Measurements from ENCODE around the gene TNFAIP8L2.
"Not testable (repeated sequence)": the region's sequence is repeated elsewhere in the genome, so short reads cannot be mapped to it uniquely, and the experiment has no call there.

The TNFAIP8L2 gene

GRCh38 chr1:151193304-151193703 is 36.9 kb downstream of the TNFAIP8L2 start:
- DNase-seq = no peak

DNA sequence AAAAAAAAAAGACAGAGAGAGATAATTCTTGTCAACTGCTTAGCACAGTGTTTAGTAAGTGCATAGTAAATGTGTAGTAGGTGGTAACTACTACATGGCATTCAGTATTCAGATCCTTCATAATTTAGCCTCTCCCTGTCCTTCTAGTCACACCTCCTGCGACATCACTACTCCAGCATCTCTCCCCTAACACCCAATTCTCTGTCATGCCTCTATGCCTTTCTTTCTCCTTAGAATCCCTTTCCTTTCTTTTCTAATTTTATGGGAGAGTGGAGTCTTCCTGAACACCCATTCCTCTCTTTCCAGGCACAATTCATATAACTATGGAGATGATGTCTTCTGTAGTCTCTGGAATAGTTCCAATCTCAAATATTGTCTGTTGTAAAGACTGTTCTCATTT is 37.4 kb downstream of the TNFAIP8L2 start:
- DNase-seq = no peak

DNA sequence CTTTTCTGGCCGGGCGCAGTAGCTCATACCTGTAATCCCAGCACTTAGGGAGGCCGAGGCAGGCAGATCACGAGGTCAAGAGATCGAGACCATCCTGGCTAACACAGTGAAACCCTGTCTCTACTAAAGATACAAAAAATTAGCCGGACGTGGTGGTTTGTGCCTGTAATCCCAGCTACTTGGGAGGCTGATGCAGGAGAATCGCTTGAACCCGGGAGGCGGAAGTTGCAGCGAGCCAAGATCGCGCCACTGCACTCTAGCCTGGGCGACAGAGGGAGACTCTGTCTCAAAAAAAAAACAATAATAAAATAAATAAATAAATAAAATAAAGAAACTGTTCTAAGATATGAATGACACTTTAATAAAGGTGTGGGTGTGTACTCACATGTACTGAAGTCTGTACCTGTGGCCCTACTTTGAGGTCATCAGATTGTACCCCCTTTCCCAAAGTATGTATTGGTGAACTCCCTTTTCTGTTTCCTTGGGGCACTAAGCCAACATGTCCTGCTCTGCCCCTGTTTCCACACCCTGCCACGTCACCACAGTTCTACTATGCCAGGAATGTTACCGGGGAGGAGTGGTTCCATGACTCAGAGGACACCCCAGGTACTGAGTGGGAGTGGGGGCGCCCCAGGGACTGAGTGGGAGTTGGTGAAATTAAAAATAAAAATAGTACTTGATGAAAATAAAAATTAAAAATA is 38.6 kb downstream of the TNFAIP8L2 start:
- not testable (repeated sequence) for DNase-seq

DNA sequence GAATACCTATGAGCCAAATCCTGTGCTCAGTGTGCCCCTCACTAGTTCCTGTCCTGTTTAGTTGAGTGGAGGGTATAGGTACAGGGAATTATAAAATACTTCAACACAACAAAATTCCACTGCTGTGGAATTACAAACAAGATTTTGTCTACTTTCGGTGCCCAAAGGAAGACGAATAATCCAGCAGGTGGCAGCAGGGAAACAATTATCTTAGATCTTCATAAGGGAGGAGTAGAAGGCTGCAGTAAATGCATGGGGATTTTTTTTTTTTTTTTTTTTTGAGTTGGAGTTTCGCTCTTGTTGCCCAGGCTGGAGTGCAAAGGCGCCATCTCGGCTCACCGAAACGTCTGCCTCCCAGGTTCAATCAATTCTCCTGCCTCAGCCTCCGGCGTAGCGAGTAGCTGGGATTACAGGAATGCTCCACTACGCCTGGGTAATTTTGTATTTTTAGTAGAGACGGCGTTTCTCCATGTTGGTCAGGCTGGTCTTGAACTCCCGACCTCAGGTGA is 39.9 kb downstream of the TNFAIP8L2 start:
- peak; percentile 64 for DNase-seq

DNA sequence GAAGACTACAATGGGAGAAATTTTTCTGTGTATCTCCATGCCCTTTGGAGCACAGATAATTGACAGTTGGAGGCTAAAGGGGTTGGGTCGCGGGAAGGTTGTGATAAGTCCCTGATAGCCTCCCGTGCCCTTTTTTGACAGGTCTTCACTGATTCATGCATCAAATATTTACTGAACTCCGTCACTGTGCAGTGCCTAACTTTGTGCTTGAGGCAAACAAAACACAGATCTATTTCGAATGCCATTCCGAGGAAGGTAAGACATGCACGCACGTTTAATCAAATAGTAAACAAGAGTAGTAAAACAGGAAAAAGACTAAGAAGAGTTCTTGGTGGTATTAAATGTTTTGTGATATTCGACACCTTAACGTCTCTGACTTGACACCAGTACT is 41.4 kb downstream of the TNFAIP8L2 start:
- DNase-seq = no peak

- peak; percentile 99 for DNase-seq
Observed at GRCh38 chr1:151198254-151199127, 42.0 kb downstream of the TNFAIP8L2 start, which contains the start of gene PIP5K1A. TSS of gene PIP5K1A (plus strand) at chr1:151198552. CDS start at chr1:151198997, 445 bp downstream.

DNA sequence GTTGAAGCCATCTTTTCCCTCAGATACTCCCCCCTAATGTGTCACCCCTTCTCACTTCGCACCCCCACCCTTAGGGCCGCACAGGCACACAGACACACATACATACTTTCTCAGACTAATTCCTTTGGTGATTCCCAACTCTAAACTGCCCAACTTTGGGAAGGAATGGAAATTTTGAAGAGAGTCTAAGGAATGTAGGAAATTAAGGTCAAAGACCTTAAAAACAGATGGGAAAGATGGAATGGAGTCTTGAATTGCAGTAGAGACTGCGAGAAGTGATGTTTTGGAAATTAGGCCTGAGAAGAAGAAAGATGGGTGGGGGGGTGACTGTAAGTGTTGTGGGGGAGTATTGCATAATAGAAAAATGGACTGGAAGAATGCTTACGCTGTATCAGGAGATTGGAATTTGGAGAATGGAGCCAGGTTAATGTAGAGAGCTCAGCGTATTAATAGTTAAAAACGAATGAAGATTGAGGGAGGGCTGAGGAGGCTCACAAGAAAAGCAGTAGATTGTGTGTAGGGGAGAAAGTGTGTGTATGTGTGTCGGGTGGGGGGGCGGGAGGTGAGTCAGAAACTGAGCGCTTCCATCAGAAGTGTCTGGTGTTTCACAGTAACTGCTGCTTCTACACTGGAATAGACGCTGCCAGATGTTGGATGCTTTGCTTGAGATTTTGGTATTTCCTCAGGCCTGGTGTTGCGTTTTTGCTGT is 43.6 kb downstream of the TNFAIP8L2 start:
- DNase-seq = peak; percentile 36

- not testable (repeated sequence) for DNase-seq
Observed at GRCh38 chr1:151205381-151205965, 49.0 kb downstream of the TNFAIP8L2 start.
